ENCODE measurements around the gene ZNF423.

- TF ChIP-seq TARDBP (IDR thresholded peaks at IDR 0.05) (no peak), CTBP1 (IDR thresholded peaks at IDR 0.05; ENCODE audit: borderline replicate concordance) (no peak), SP1 (IDR thresholded peaks at IDR 0.05) (no peak)
Observed at GRCh38 chr16:49836668-49837067, 19.2 kb downstream of the ZNF423 start.
